Natural killer cell treated with Interleukin-12 subunit alpha and Interleukin-12 subunit beta and Interleukin-15 and Interleukin-18, amount 100 ng/mL, for 72 hours (primary cell): ENCODE results near the gene IGFBP3. TPM values are rescaled to one million over a fixed set of nuclear protein-coding genes. Genes with fewer than 3 reads are reported as not detected.

ENCODE experiments used
- ATAC-seq, 2 donors: fragments of 150-1000 bp; cut with Tn5 transposase in 1 of 2; sonication (Bioruptor Pico), chemical (Tn5 transposase) in 1 of 2; 2 replicates each; pipeline ENCODE4 v1.10.0; 2021
- DNase-seq: peaks from one replicate; pipeline ENCODE4 v3.0.0; 2022; ENCODE audit warnings: low spot score
- H3K27ac Mint-ChIP-seq, 2 donors: 1 replicate in 1 of 2; 2 replicates in 1 of 2; pipeline ENCODE4 v1.8.0; 2022; ENCODE audit warnings: mixed read lengths in 2 of 2, mild to moderate bottlenecking in 1 of 2, moderate library complexity in 1 of 2
- H3K27me3 Mint-ChIP-seq, 2 donors: 1 replicate in 1 of 2; 2 replicates in 1 of 2; pipeline ENCODE4 v1.8.0; 2022; ENCODE audit warnings: mixed read lengths in 2 of 2
- H3K36me3 Mint-ChIP-seq: one replicate; pipeline ENCODE4 v1.8.0; 2022; ENCODE audit warnings: mixed read lengths
- H3K4me1 Mint-ChIP-seq, 2 donors: 1 replicate in 1 of 2; 2 replicates in 1 of 2; pipeline ENCODE4 v1.8.0; 2022; ENCODE audit warnings: low read depth in 2 of 2, mixed read lengths in 2 of 2, mild to moderate bottlenecking in 1 of 2
- H3K4me3 Mint-ChIP-seq: one replicate; pipeline ENCODE4 v1.8.0; 2022; ENCODE audit warnings: mixed read lengths
- H3K9me3 Mint-ChIP-seq: 2 replicates; pipeline ENCODE4 v1.8.0; 2022; ENCODE audit warnings: mixed read lengths
- total RNA-seq, 2 donors: library from RNA; stranded (reverse); gene quantifications; one replicate each; pipeline ENCODE4 v1.2.3, GENCODE V29; 2022

Gene IGFBP3
- total RNA-seq, 2 donors from 2014 or later, result 1.7 TPM; not detected in 1

DNA sequence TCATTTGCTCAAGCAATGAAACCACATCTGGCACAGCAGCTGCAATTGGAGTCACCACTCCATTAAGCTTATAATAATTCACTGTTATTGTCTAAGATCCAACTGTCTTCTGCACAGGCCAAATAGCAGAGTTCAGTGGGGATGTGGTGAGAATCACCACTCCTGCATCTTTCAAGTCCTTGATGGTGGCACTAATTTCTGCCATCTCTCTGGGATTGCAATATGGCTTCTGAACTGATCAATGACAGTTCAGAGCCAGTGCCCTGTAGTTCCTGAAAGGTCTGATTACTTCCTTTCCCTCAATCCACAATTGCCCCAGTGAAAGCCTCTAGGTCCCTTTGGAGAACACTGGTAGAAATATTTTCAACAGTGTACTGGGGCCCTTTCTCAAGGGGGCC lies 26.4 kb downstream of the IGFBP3 start:
- no peak overlapping the region for H3K27ac Mint-ChIP-seq
- DNase-seq (no peak), ATAC-seq (no peak)
- H3K4me1 Mint-ChIP-seq, result no peaks in the 10 kb centered on the region
- H3K27me3 Mint-ChIP-seq, result peaks cover 41 to 56% of the 10 kb centered on the region in 2 donors
- no peak overlapping the region for H3K4me3 Mint-ChIP-seq
- H3K9me3 Mint-ChIP-seq, result no peaks in the 10 kb centered on the region
- H3K36me3 Mint-ChIP-seq, result no peaks in the 10 kb centered on the region

DNA sequence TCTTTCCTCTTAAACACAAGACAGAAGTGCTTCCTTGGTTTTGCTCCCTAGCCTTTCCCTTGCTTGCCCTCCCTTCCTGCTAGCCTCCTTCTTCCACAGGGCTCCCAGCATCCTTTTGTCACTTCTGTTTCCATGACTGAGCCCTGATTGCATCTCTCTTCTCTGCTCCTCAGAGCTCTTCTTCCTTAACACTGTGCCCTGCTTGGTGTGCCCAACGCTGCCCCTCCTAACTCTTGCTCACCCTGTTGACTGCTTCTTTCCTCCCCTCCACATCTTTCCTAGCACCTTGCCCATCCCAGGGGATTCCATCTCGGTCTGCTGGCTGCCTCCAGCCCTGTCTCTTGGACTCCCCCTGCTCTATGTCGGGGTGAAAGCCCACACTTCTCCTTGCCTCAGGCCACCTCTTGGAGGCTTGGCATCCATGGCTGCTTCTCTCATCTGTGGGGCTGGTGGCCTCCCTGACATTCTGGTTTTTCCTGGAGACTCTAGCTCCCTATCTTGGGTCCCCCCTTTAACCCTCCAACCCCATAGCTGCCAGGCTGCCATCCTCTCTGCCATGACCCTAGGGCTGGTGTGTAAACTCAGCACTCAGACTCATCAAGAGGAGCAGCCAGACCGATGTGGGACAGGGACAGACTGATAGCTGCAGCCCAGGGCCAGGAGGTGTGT lies 26.9 kb downstream of the IGFBP3 start:
- Mint-ChIP-seq H3K27me3 (peaks cover 45 to 61% of the 10 kb centered on the region in 2 donors), H3K9me3 (no peaks in the 10 kb centered on the region), H3K27ac (no peak overlapping the region), H3K36me3 (no peaks in the 10 kb centered on the region), H3K4me1 (no peaks in the 10 kb centered on the region), H3K4me3 (no peak overlapping the region)
- ATAC-seq (peak in 1 of 2 donors; percentile 28), DNase-seq (no peak)

DNA sequence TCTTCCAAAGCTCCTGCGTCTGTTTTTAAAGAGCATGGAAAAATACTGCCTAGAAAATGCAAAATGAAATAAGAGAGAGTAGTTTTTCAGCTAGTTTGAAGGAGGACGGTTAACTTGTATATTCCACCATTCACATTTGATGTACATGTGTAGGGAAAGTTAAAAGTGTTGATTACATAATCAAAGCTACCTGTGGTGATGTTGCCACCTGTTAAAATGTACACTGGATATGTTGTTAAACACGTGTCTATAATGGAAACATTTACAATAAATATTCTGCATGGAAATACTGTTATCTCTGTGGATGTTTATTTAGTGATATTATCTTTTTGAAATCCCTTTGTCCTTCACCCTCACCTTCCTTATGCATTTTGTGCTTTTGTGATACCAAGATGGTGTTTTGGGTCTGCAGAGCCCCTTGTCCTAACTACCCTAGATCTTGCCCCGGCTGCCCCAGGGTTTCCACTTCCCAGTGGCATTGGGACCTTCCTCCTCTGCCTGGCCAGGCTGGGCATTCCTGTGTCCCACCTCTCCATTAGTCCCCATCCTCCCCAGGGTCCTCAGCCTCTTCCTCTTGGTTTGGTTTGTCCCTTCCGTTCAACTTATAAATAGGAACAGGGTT lies 27.6 kb downstream of the IGFBP3 start:
- Mint-ChIP-seq H3K27ac (no peak overlapping the region), H3K36me3 (no peaks in the 10 kb centered on the region), H3K4me1 (no peaks in the 10 kb centered on the region), H3K9me3 (no peaks in the 10 kb centered on the region), H3K27me3 (peaks cover 42 to 61% of the 10 kb centered on the region in 2 donors), H3K4me3 (no peak overlapping the region)
- no peak for ATAC-seq
- no peak for DNase-seq

DNA sequence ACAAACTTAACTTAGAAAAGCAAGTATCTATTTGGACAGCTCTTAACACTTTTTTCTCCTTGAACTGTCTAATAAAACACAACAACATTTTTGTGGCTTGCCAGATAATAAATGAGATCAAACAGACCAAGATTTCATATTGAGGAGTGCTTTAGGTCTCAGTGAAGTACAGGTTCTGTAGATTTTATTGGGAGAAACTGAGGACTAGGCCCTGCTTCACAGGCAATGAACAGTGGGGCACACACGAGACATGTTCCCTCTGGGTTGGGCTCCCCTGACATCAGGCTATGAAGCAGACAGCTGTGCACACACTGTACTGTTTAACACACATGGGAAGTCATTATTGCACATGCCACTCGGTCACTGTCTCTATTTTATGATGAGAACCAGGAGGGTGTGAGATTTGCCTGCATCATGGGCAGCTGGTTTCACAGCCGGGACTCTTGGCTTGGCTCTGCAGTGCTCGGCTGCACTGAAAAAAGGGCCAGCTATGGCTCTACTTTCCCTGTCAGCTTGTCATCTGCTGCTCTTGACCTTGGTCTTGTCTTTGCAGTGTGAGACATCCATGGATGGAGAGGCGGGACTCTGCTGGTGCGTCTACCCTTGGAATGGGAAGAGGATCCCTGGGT lies 28.6 kb downstream of the IGFBP3 start:
- Mint-ChIP-seq H3K9me3 (no peaks in the 10 kb centered on the region), H3K4me1 (no peaks in the 10 kb centered on the region), H3K36me3 (no peaks in the 10 kb centered on the region), H3K4me3 (no peak overlapping the region), H3K27me3 (peaks cover 37 to 51% of the 10 kb centered on the region in 2 donors), H3K27ac (no peak overlapping the region)
- DNase-seq (no peak), ATAC-seq (no peak)

DNA sequence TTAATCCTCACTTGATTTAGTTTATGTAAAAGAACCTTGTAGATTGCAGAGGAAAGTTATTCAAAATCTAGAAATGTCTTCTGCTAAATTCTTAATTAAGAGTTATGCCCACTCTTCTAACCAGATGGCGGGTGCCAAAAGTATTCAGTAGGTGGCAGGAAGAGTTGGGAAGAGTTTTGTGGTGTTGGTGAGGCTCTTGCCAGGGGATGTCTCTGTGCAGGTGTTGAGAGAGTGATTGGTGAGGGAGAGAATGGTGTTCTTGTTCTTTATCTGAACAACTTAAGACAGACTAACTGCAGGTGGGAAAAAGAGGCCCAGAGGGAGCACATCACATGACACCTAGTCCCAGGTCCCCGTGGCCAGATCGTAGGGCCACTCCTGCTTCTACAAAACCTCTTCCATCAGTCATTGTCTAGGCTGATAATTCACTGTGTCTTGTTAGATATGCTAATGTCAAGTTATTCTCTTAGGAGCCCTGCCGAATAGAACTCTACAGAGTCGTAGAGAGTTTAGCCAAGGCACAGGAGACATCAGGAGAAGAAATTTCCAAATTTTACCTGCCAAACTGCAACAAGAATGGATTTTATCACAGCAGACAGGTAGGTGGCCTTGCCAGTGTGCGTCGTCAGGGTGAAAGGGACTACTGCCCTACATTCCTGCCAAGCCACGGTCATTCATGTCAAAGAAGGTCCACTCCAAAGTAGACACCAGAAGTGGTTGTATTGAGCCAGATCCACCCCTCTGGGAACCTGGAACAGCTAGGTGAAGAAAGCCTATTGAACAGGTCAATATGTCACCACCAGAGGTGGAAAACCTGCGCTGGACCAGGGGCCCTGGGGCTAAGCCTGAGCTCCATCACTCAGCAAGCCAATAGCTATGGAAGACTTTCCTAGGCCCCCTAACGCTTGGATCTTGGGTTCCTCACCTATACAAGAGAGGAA lies 29.3 kb downstream of the IGFBP3 start:
- H3K9me3 Mint-ChIP-seq, result no peaks in the 10 kb centered on the region
- no peaks in the 10 kb centered on the region for H3K36me3 Mint-ChIP-seq
- ATAC-seq (no peak), DNase-seq (no peak)
- H3K4me1 Mint-ChIP-seq, result no peaks in the 10 kb centered on the region
- peaks cover 41 to 55% of the 10 kb centered on the region in 2 donors for H3K27me3 Mint-ChIP-seq
- H3K4me3 Mint-ChIP-seq, result no peak overlapping the region
- no peak overlapping the region for H3K27ac Mint-ChIP-seq

DNA sequence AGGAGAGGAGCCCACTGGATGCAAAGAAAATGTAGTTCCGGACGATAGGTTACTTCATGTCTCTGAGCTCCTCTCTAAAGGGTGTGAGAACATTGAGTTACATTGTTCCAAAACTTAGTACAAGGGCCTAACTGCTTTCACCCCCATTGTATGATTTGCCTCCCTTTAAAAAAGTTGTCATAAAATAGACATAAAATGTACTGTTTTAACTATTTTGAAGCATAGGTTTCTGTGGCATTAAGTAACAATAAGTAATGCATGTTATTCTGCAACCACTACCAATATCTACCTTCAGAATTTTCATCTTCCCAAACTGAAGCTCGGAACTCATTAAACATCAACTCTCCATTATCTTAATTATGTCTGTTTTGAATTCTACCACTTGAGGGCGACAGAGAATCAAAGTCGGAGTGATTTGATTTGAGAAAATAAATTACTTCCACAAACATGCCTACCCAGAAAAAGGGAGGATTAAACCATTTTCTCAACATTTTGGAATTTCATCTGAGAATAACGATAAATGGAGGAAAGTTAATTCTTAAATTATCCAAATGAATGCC lies 30.1 kb downstream of the IGFBP3 start:
- H3K27ac Mint-ChIP-seq, result no peak overlapping the region
- peaks cover 36 to 51% of the 10 kb centered on the region in 2 donors for H3K27me3 Mint-ChIP-seq
- no peak overlapping the region for H3K4me3 Mint-ChIP-seq
- H3K36me3 Mint-ChIP-seq, result no peaks in the 10 kb centered on the region
- H3K4me1 Mint-ChIP-seq, result no peaks in the 10 kb centered on the region
- H3K9me3 Mint-ChIP-seq, result no peaks in the 10 kb centered on the region
- no peak for ATAC-seq
- no peak for DNase-seq

DNA sequence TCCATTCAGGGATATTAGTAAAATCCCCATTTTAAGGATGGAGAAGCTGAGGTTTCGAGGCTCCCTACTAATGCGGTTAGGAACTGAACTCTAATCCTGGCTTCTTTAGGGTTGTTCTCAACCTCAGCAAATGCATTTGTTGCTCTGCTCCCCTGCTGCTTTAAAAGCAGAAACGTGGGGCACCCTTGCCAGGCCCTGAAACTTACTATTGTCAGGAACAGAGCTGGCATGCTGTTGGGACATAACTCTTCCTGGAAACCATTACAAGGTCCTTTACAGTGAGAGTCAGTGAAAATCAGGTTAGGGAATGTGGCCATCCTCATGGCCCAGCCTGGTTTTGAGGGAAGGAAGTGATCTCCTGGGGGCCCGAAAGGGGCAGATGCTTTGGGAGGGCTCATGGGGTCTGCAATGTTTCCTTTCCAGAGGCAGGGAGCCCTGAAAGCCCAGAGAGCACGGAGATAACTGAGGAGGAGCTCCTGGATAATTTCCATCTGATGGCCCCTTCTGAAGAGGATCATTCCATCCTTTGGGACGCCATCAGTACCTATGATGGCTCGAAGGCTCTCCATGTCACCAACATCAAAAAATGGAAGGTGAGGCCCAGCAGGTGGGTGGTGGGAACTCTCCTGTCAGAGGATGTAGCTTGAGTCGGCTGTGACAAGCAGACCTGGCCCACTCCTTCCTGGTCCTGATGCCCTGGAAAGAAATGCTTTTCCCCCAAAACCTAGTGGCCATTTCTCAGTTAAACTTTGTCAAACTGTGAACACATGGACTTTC lies 30.8 kb downstream of the IGFBP3 start:
- H3K27me3 Mint-ChIP-seq, result peaks cover 31 to 52% of the 10 kb centered on the region in 2 donors

DNA sequence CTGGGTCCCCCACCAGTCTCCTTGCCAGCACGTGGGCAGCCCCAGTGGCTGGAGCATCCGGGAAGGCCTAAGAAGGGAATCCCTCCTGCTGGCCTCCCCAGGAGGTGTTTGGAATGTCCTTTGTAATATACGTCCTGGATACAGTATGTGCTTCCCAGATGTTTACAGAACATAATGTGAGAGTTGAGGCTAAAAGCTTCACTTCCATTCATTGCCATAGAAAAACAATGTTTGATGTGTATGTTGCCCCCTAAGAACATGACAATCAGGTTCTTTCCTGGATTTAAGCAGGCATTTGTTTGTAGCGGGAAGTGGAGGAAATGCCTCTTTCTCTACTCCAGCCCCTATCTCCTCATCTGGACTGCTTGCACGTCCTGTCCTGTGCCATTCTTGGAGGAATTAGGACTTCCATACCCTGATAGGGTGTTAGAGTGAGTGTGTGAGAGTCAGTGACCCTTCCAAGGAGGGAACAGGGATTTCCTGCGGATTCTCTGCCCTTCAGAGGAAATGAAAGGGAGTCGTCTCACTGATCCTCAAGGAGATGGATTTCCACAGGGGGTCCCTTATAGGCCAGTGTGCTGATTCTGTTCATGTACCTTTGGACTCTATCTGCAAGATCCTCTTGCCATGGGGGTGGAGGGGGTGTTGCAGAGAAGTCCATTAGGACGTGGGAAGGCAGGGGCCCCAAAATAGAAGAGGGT lies 31.6 kb downstream of the IGFBP3 start:
- DNase-seq, result no peak
- no peak for ATAC-seq
- H3K36me3 Mint-ChIP-seq, result no peaks in the 10 kb centered on the region
- no peak overlapping the region for H3K27ac Mint-ChIP-seq
- H3K4me3 Mint-ChIP-seq, result no peak overlapping the region
- H3K27me3 Mint-ChIP-seq, result peaks cover 33 to 52% of the 10 kb centered on the region in 2 donors
- H3K4me1 Mint-ChIP-seq, result no peaks in the 10 kb centered on the region
- H3K9me3 Mint-ChIP-seq, result no peaks in the 10 kb centered on the region

More for the DNA sequence above, 30.8 kb downstream of the IGFBP3 start:
- no peak overlapping the region for H3K4me3 Mint-ChIP-seq
- H3K9me3 Mint-ChIP-seq, result no peaks in the 10 kb centered on the region
- no peaks in the 10 kb centered on the region for H3K36me3 Mint-ChIP-seq
- no peak overlapping the region for H3K27ac Mint-ChIP-seq
- DNase-seq, result no peak
- ATAC-seq, result no peak
- no peaks in the 10 kb centered on the region for H3K4me1 Mint-ChIP-seq

DNA sequence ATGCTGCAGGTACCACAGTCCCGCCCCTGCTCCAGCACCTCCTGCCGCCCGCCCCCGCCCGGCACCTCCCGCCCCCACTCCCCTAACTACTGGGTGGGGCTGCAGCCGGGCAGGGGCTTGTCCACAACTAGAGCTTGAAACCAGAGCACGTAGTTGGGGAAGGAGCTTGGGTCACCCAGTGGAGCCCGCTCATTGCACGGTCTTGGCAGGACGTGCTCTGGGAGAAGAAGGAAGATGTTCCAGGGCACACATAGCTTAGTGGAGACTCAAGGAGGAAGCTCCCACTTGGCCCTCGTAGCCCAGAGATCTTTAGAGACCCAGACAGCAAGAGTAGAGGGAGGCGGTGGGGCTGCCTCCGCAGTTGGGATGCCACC lies 32.1 kb downstream of the IGFBP3 start:
- ATAC-seq, result peak in 1 of 2 donors; percentile 11
- Mint-ChIP-seq H3K27me3 (peaks cover 30 to 52% of the 10 kb centered on the region in 2 donors), H3K36me3 (no peaks in the 10 kb centered on the region), H3K4me1 (no peaks in the 10 kb centered on the region), H3K4me3 (no peak overlapping the region), H3K9me3 (no peaks in the 10 kb centered on the region), H3K27ac (no peak overlapping the region)
- no peak for DNase-seq

DNA sequence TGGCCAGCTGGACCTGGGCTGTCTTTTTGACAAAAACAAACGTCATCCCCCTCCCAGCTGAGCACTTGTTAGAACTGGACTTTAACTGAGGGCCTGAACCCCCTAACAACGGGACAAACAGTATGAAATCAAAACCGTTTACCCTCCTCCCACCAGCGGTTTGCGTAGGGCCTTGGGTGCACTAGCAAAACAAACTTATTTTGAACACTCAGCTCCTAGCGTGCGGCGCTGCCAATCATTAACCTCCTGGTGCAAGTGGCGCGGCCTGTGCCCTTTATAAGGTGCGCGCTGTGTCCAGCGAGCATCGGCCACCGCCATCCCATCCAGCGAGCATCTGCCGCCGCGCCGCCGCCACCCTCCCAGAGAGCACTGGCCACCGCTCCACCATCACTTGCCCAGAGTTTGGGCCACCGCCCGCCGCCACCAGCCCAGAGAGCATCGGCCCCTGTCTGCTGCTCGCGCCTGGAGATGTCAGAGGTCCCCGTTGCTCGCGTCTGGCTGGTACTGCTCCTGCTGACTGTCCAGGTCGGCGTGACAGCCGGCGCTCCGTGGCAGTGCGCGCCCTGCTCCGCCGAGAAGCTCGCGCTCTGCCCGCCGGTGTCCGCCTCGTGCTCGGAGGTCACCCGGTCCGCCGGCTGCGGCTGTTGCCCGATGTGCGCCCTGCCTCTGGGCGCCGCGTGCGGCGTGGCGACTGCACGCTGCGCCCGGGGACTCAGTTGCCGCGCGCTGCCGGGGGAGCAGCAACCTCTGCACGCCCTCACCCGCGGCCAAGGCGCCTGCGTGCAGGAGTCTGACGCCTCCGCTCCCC lies 32.7 kb downstream of the IGFBP3 start, which contains the start of gene IGFBP1:
Gene IGFBP1 (plus strand): TSS at position 304 of the 808 bp plus-strand sequence. CDS start 165 bp downstream, at position 469.
- Mint-ChIP-seq H3K27me3 (peaks cover 28 to 48% of the 10 kb centered on the region in 2 donors), H3K4me3 (no peak within 1 kb of the TSS), H3K27ac (no peak within 1 kb of the TSS), H3K36me3 (no peaks in the 10 kb centered on the region), H3K4me1 (no peaks in the 10 kb centered on the region), H3K9me3 (no peaks in the 10 kb centered on the region)
- no peak for DNase-seq
- ATAC-seq, result peak; percentile 24 to 45

DNA sequence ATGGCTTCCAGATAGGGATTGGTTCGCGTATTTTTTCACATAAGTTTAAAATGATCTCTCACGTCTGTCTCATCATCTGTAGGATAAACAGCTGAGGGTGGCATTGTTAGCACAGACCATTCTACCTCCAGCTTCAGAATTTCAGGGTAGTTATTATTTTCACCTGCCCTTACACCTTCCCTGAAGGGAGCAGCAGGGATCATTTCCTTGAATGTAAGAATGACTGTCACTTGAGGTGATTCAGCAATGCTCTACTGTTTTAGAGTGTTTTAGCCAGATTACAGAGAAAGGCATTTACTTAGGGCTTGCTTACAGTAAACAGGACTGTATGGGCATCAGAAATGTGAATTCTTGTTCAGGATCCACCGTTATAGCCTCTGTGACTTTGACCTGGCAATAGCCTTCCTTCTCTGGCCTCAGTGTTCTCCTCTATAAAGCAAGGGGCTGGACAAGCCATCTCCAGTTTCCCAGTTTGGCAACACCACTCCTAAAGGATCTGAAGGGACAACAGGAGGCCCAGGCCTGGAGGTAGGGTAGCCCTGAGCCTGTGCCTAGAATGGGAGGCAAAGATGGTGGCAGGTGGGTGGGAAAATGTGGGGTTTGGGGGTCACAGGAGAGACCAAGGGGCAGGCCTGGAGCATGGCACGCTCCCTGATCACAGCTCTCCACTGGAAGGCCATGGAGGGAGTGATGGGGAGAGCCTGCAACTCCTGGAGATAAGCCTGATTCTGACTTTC lies 34.0 kb downstream of the IGFBP3 start:
- Mint-ChIP-seq H3K36me3 (no peaks in the 10 kb centered on the region), H3K4me1 (no peaks in the 10 kb centered on the region), H3K9me3 (no peaks in the 10 kb centered on the region), H3K4me3 (no peak overlapping the region), H3K27me3 (peaks cover 28 to 56% of the 10 kb centered on the region in 2 donors), H3K27ac (no peak overlapping the region)
- no peak for ATAC-seq
- no peak for DNase-seq
